Nasal cavity respiratory epithelium epithelial cell of viscerocranial mucosa (primary cell): Measurements from ENCODE around the gene ZC3H12D. TPM values are rescaled to one million over a fixed set of nuclear protein-coding genes. Genes with fewer than 3 reads are reported as not detected.

Source experiments
- total RNA-seq: library from RNA; depleted of rRNA; stranded (reverse); fragments of >200 nt; gene quantifications from 2 replicates; pipeline ENCODE4 v1.2.3, GENCODE V29; 2014

The ZC3H12D gene
- 0.07 TPM in 1 of 2 replicates, not detected in the other for total RNA-seq

DNA sequence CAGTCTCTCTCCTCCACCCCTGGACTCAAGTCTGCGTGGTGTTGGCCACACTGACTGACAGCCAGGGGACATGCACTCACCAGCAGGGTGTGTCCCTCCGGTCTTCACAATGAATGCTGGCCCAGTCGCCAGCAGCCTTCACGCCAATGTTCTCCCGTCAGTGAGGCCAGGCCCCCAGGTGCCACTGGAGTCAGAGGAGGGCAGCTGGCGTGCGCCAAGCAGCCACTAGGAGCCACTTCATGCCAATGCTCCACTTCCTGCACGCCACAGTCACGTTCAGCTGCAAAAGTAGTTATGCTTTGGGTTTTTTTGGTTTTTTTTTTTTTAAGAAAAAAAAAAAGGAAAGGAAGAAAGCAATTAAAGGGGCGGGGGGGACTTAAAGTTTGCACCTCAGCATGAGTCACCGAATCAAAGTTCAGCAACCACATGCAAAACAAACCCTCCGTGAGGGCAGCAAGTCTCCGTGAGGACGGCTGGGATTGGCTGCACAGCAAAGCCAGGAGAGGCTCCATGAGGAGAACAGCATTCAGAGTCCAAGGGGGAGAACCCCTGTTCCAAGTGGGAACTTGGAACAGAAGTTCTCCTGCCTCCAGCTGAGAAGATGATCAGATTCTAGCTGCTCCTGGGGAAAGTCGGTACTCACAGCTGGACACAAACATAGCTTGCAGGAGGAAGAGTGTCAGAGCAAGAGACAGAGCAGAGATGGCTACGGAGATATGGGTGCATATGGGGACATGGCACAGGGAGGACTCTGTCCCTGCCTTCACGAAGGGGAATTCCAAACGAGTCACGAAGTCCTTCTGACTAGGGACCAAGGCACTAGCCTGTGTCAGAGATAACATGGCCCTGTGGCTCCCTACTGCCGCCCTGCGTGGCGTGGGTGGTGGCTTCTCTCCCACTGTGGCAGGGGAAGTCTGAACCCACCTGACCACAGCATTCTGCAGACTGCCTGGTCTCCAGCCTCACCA, at the start of gene ZC3H12D:
Gene ZC3H12D, minus strand, starts transcription at position 282 of the 968 bp plus-strand sequence. CDS start 10,471 bp downstream, outside the sequence.

DNA sequence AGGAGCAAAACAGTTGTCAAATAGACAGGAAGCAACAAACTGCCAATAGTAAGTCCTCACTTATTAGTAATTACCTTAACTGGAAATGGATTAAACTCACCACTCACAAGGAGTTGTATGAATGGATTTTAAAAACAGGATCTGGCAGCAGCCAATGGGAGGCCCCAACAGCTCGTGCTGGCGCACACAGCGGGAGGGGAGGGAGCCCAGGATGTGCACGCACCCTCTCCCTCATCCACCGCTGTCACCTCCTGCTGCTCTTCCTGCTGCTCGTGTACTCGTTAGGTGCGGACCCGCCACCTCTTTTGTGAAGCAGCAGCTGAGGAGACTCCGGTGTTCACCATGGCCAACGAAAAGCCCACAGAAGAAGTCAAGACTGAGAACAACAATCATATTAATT, 84.8 kb downstream of the ZC3H12D start, which contains the start of gene SUMO4:
Gene SUMO4, plus strand, starts transcription at position 213 of the 400 bp plus-strand sequence. Its CDS starts 130 bp downstream, at position 343.

Other genes starting within 250 kb of the ZC3H12D start
- gene TAB2, start 167.3 kb downstream of the ZC3H12D start, total RNA-seq: 28.0 and 46.3 TPM in 2 replicates
- 0.68 and 1.9 TPM in 2 replicates for gene SUMO4, start 84.8 kb downstream of the ZC3H12D start, total RNA-seq
- 37.9 and 38.3 TPM in 2 replicates for gene PPIL4, start 61.0 kb upstream of the ZC3H12D start, total RNA-seq
- gene GINM1, start 81.4 kb upstream of the ZC3H12D start, total RNA-seq: 45.3 and 47.2 TPM in 2 replicates
- 34.5 and 36.8 TPM in 2 replicates for gene KATNA1, start 163.7 kb upstream of the ZC3H12D start, total RNA-seq
- 10.9 and 18.9 TPM in 2 replicates for gene LATS1, start 233.1 kb upstream of the ZC3H12D start, total RNA-seq